Epithelial cell of proximal tubule (primary cell): ENCODE measurements around the gene CCR3. TPM values are rescaled to one million over a fixed set of nuclear protein-coding genes. Genes with fewer than 3 reads are reported as not detected.

Experiments used
- DNase-seq: peaks from one replicate; pipeline ENCODE4 v3.0.0-alpha.2; 2011; ENCODE audit warnings: low read depth
- H3K4me3 ChIP-seq: 2 replicates; pipeline ENCODE4 v1.5.1; 2011; ENCODE audit warnings: low read depth, mild to moderate bottlenecking, low read length
- total RNA-seq: library from RNA; depleted of rRNA; stranded (reverse); fragments of >200 nt; gene quantifications from 2 replicates; pipeline ENCODE4 v1.2.3, GENCODE V29; 2015
- TF ChIP-seq, protein P1 (sequence below): conservative IDR thresholded peaks from 2 replicates; pipeline ENCODE4 v1.5.1; 2012; ENCODE audit warnings: low read depth, mild to moderate bottlenecking, low read length

Gene CCR3
- total RNA-seq, 1 donor from 2014 or later, result not detected

DNA sequence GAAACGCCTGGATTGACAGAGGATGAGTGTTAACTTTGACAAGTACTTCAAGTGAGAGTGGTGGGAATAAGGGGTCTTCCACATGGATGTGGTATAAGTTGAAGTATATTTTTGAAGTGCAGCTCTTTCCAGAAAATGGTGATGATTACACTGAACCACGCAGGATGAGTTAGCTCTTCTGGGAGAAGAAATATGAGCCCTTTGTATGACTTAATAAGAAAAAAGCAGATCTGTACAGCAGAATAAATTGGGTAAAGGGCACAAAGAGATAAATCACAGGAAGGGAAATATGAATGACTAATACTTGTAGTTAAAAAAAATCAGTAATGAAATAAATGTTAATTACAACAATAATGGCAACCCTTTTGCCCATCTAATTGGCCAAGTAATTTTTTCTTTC, 1.3 kb downstream of the CCR3 start:
- no peak overlapping the region for H3K4me3 ChIP-seq
- DNase-seq, result no peak

DNA sequence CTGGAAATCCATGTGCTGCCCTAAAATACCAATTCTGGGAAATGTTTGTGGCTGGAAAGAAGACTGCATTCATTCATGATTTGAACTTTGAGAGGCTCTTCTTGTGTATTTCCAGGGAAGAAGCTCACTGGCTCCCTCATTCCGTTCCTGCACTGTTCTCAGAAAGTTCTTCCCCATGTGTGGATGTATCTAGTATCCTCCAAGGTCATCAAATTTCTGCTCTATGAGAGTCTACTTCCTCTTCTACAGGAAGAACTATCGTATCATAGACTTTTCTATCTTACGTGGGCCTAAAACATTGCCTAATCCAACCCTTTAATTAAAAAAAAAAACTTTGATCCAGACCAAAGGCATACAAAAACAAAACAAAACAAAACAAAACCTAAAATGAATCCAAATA, 2.9 kb downstream of the CCR3 start:
- TF ChIP-seq, protein P1, sequence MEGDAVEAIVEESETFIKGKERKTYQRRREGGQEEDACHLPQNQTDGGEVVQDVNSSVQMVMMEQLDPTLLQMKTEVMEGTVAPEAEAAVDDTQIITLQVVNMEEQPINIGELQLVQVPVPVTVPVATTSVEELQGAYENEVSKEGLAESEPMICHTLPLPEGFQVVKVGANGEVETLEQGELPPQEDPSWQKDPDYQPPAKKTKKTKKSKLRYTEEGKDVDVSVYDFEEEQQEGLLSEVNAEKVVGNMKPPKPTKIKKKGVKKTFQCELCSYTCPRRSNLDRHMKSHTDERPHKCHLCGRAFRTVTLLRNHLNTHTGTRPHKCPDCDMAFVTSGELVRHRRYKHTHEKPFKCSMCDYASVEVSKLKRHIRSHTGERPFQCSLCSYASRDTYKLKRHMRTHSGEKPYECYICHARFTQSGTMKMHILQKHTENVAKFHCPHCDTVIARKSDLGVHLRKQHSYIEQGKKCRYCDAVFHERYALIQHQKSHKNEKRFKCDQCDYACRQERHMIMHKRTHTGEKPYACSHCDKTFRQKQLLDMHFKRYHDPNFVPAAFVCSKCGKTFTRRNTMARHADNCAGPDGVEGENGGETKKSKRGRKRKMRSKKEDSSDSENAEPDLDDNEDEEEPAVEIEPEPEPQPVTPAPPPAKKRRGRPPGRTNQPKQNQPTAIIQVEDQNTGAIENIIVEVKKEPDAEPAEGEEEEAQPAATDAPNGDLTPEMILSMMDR, result no peak
- no peak for DNase-seq
- H3K4me3 ChIP-seq, result no peak overlapping the region

More for the DNA sequence above, 1.3 kb downstream of the CCR3 start:
- TF ChIP-seq, protein P1, result no peak

- TF ChIP-seq, protein P1, result no peak
- no peak overlapping the region for H3K4me3 ChIP-seq
- DNase-seq, result no peak
These were observed 10.7 kb downstream of the CCR3 start for GRCh38 chr3:46252980-46253379.

GRCh38 chr3:46258525-46258924, 16.3 kb downstream of the CCR3 start:
- no peak overlapping the region for H3K4me3 ChIP-seq
- DNase-seq, result no peak
- TF ChIP-seq, protein P1, result no peak

- no peak overlapping the region for H3K4me3 ChIP-seq
- TF ChIP-seq, protein P1, result no peak
- no peak for DNase-seq
These were observed 19.8 kb downstream of the CCR3 start for GRCh38 chr3:46261926-46262594.

- TF ChIP-seq, protein P1, result no peak
- no peak overlapping the region for H3K4me3 ChIP-seq
- no peak for DNase-seq
These were observed 21.7 kb downstream of the CCR3 start for GRCh38 chr3:46264002-46264401.

- no peak overlapping the region for H3K4me3 ChIP-seq
- DNase-seq, result no peak
- TF ChIP-seq, protein P1, result no peak
These were observed 24.3 kb downstream of the CCR3 start for GRCh38 chr3:46266598-46266997.
